NCI-H1417 treated with DMSO at 0.1 percent for 48 hours (cell line): Measurements from ENCODE around the gene SLC6A3.

Experiments used
- DNase-seq: peaks from one replicate; lab custom pipeline; 2025; lab: John Stamatoyannopoulos, UW

Gene SLC6A3

DNA sequence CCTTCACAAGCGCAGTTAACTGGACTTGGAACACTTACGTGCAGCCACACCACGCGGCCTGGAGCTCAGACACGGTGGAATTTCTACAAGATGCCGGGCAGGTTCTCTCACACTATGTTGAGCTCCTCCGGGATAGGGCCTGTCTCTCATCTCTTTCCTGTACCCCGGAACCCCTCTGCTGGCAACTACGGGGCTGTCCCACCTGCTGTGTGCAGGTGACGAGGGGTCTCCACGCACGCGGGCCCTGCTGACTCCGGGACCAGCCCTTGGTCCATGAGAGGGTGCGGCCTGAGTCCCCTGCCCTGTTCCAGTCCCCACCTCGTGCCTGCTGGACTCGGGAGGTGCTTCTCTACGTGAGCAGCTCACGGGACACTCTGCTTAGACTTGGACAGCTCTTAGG lies 40.1 kb downstream of the SLC6A3 start:
- DNase-seq, result no peak

DNA sequence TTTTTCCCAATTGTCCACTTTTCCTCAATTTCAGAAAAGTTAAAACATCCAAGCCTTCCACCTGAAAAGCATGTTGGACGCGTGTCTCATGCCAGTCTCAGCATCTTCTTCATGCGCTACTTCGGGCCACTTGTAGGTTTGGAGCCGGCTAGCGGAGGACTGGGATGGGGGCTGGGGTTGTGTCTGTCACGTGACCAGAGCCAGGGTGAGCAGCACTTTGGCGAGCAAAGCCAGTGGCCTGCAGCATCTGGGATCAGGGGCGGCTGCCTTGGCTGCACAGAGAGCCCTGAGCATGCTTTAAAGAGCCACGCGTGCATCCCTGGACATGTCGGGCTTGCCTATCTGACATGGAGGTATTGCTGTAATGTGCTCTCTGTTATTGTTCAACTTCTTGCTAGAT lies 41.2 kb downstream of the SLC6A3 start:
- no peak for DNase-seq

DNA sequence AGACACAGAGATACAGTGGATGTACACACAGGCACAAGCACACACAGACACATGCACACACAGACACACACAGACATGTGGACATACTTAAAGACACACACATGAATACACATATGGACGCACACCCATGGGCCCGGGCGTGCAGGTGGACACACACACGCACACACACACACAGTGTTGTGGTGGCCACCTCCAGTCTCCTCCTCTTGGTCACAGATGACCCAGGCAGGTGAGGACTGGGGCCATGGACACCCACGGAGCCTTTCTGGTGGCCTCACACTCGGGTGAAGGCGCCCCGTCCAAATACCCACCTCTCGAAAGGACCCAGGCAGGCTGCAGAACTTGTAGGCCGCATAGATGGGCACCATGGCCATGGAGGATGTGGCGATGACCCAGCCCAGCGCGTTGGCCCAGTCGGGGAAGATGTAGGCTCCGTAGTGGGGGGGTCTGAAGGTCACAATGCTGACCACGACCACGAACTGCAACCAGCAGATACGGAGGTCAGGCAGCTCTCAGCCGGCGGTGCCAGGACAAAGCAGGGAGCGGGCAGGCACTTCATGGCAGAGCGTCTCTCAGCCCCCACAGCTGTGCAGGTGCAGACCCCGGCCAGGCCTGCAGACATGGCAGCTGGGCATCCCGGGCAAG lies 42.5 kb downstream of the SLC6A3 start:
- DNase-seq, result no peak

DNA sequence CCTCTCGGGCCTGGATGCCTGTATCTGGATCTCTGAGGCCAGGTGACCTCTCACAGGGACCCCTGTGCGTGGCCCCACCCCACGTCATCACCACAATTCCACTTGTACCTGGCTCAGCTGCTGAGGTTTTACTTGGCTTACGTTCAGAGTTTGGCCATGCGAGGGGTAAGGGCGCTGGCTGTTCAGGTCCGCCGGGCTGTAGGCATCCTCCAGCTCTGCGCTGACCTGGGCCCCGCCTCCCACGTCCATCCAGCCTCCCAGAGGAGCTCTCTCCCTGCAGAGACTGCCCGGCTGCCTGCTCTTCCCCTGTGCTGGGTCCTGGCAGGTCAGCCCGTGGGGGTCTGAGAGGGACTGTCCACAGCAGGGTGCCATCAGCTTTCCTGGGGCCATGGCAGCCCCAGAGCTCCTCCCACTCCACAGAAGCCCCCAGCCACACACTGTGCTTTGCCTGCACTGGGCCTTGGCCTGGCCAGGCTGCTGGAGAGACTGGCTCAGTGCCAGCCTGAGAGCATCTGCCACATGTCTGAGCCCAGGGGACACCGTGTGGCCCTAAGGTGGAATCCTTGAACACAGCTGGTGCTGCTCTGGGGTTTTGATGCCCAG lies 43.6 kb downstream of the SLC6A3 start:
- no peak for DNase-seq

DNA sequence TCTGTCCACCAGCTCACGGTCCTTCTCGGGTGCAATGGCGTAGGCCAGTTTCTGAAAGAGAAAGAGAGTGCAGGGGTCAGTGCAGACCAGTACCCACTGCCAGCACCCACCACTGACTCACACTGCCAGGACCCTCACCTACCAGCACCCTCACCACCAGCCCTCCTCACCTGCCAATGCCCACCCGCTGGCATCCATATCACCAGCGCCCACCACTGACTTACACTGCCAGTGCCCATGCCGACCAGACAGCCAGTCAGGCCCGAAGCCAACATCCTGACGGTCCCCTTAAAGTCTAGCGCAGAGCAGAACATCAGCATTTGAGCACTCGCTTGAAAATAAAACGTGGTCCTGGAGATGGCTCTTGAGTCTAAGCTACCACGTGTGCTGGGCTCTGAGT lies 44.3 kb downstream of the SLC6A3 start:
- DNase-seq, result no peak

- no peak for DNase-seq
Measured at GRCh38 chr5:1400211-1400855, 44.9 kb downstream of the SLC6A3 start.

DNA sequence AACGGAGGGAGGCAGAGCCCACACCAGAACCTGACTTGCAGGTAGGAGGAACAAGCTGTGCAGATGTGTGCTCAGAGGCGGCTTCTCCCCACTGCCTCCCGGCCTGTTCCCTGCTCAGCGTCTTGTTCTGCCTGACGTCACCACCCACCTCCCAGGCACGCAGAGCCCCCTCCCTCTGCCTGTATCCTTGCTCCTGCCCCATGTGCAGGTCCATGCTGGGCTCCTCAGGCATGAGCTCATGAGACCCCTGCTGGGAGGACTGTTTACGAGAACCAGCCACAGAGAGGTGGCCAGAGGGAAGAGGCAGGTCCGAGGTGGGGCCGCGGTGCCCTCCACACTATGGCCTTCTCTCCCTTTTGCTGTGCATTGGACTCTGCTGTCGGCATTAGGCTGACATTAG lies 45.5 kb downstream of the SLC6A3 start:
- no peak for DNase-seq

- DNase-seq, result no peak
Measured at GRCh38 chr5:1396293-1396816, 48.9 kb downstream of the SLC6A3 start.

GRCh38 chr5:1394881-1395860 lies 50.1 kb downstream of the SLC6A3 start:
- no peak for DNase-seq

- DNase-seq, result no peak
Measured at GRCh38 chr5:1393571-1394501, 51.4 kb downstream of the SLC6A3 start.

DNA sequence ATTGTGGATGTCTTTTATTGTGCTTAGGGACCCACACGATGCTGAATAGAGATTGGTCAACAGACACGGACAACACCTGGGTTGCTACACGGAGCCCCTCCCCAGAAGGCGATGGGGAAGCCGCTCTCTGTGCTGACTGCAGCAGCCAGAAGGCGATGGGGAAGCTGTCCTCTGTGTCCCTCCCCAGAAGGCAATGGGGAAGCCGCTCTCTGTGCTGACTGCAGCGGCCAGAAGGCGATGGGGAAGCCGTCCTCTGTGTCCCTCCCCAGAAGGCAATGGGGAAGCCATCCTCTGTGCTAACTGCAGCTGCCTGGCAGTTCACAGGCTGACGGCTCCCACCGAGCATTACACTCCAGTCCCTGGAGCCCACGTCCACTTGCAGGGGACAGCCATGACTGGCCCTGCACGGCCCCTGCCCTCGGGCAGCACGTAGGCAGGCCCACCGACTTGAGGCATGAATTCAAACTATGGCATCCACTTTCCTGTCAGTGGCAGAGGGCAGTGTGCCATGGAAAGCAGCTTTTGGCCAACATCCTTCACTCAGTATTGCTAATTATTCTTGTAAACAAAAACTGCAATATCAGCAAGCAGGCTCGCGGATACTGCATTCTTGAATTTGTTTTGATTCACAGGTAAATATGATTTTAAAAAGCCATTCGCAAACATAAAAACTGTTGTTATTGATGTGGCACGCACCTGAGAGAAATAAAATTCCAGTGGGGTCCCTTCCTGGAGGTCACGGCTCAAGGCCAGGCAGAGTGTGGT lies 52.3 kb downstream of the SLC6A3 start:
- DNase-seq, result no peak

- DNase-seq, result no peak
Measured at GRCh38 chr5:1392261-1392660, 53.0 kb downstream of the SLC6A3 start.

- DNase-seq, result no peak
Measured at GRCh38 chr5:1391691-1392090, 53.5 kb downstream of the SLC6A3 start.

GRCh38 chr5:1390861-1391600 lies 54.2 kb downstream of the SLC6A3 start:
- no peak for DNase-seq

- DNase-seq, result no peak
Measured at GRCh38 chr5:1390333-1390732, 54.9 kb downstream of the SLC6A3 start.

DNA sequence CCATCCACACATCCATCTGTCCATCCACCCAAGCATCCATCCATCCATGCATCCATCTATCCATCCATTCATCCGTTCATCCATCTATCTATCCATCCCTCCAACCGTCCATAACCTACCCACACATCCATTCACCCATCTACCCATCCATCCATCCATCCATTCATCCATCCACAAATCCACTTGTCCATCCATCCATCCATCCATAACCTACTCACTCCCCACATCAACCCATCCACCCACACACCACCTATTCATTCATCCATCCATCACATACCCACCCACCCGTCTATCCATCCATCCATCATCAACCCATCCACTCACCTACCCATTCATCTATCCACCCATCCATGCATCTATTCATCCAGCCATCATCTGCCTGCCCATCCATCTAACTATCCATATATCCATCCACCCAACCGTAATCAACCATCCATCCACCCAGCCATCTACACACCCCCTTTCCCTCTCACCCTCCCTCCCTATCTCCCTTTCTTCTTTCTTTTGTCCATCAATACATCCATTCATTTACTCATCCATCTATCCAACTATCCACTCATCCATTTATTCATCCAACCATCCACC lies 56.8 kb downstream of the SLC6A3 start:
- DNase-seq, result no peak

- no peak for DNase-seq
Measured at GRCh38 chr5:1387876-1388275, 57.4 kb downstream of the SLC6A3 start.

DNA sequence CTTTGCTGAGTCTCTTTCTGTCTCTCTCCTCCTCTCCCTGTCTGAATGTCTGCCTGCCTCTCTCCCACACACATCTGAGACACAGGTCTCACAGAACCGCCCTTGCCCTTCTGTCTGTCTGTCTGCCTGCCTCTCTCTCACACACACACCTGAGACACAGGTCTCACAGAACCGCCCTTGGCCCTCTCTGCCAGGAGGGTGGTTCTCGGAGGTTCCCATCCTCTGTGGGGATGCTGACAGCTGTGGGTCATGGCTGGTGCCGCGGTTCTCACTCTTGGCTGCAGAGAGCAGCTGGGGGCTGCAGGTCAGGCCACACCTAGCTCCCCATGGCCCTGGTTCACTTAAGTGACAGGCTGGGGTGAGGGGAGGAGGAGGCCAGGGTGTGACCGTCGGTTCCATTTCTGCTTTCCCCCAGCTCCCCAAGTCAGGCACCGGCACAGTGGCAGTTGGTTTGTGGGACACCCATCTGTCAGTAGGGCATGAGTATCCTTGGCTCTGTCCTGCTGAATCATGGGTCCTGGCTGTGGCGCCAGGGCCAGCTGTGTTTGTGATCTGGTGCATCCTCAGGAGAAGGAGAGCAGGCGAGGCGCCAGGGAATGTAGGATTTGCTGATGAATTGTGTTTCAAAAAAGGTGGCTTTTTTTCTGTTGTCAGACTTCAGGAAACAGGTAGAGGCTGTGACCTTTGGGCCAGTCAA lies 58.0 kb downstream of the SLC6A3 start:
- no peak for DNase-seq
